ENCODE results near the gene CNTLN.

- TF ChIP-seq CTCF (conservative IDR thresholded peaks at IDR 0.05 in 1 of 2, IDR thresholded peaks at IDR 0.05 in 1 of 2; ENCODE audit: extremely low read depth in 1 of 2, insufficient read depth in 1 of 2, low read depth in 1 of 2, low read length in 2 of 2) (no peak), EZH2 (IDR thresholded peaks at IDR 0.05; ENCODE audit: borderline replicate concordance, low read length) (no peak)
Measured at GRCh38 chr9:17480966-17481365, 346.1 kb downstream of the CNTLN start.
